Mesenteric fat pad (tissue), 1 donor: ENCODE measurements around the gene GPR33. TPM values are rescaled to one million over a fixed set of nuclear protein-coding genes. Genes with fewer than 3 reads are reported as not detected.
"Not testable (repeated sequence)": the region's sequence is repeated elsewhere in the genome, so short reads cannot be mapped to it uniquely, and the experiment has no call there.

ENCODE experiments used
- DNase-seq: peaks from one replicate; pipeline ENCODE4 v3.0.0-alpha.2; 2020; ENCODE audit warnings: low spot score
- total RNA-seq: library from RNA; stranded (reverse); fragmentation: NEBNext Ultra II Directional; extraction: Animal tissue kit (Norgen Biotek cat#: 25700); gene quantifications from one replicate; pipeline ENCODE4 v1.2.1, GENCODE V29; 2021
- donor health status: DM: yes; HTN: yes; CAD: no.

Gene GPR33
- total RNA-seq, 1 donor from 2014 or later: not detected

- DNase-seq: no peak
Measured at GRCh38 chr14:31461545-31461944, 26.3 kb downstream of the GPR33 start.

GRCh38 chr14:31457665-31458659, 29.9 kb downstream of the GPR33 start:
- DNase-seq: no peak

GRCh38 chr14:31456841-31457664, 30.8 kb downstream of the GPR33 start, which contains the start of gene DTD2:
DTD2 (minus strand) TSS chr14:31457506; CDS start chr14:31457393, 113 bp downstream.
- peak; percentile 97 for DNase-seq

- DNase-seq: no peak
Measured at GRCh38 chr14:31449971-31450610, 37.7 kb downstream of the GPR33 start.

- no peak for DNase-seq
Measured at GRCh38 chr14:31449136-31449535, 38.7 kb downstream of the GPR33 start.

GRCh38 chr14:31445703-31446102, 42.1 kb downstream of the GPR33 start:
- DNase-seq: no peak

GRCh38 chr14:31442284-31442683, 45.6 kb downstream of the GPR33 start:
- no peak for DNase-seq

- DNase-seq: no peak
Measured at GRCh38 chr14:31441273-31442111, 46.3 kb downstream of the GPR33 start.

GRCh38 chr14:31440280-31440679, 47.6 kb downstream of the GPR33 start:
- DNase-seq: no peak

GRCh38 chr14:31439561-31439960, 48.3 kb downstream of the GPR33 start:
- no peak for DNase-seq

GRCh38 chr14:31437045-31437691, 50.7 kb downstream of the GPR33 start:
- not testable (repeated sequence) for DNase-seq

- DNase-seq: no peak
Measured at GRCh38 chr14:31435276-31435675, 52.6 kb downstream of the GPR33 start.

Other genes starting within 250 kb of the GPR33 start
- gene HEATR5A, start 67.5 kb downstream of the GPR33 start, total RNA-seq: 56.7 TPM
- gene DTD2, start 30.5 kb downstream of the GPR33 start, total RNA-seq: 30.0 TPM
- 15.0 TPM for gene NUBPL, start 73.4 kb upstream of the GPR33 start, total RNA-seq